ENCODE results near the gene SLC38A11. TPM values are rescaled to one million over a fixed set of nuclear protein-coding genes. Genes with fewer than 3 reads are reported as not detected.

Gene SLC38A11
- total RNA-seq, 1 donor from 2014 or later = not detected

- H3K4me1 Mint-ChIP-seq (ENCODE audit: unreplicated experiment) = no peaks in the 10 kb centered on the region
- H3K27me3 Mint-ChIP-seq (ENCODE audit: unreplicated experiment) = peaks cover 8% of the 10 kb centered on the region
- H3K36me3 Mint-ChIP-seq (ENCODE audit: unreplicated experiment) = no peaks in the 10 kb centered on the region
- no peaks in the 10 kb centered on the region for H3K9me3 Mint-ChIP-seq (ENCODE audit: unreplicated experiment)
- DNase-seq (ENCODE audit: extremely low spot score, unreplicated experiment) = no peak
- no peak overlapping the region for H3K27ac Mint-ChIP-seq (ENCODE audit: unreplicated experiment)
- no peak for TF ChIP-seq CTCF (IDR thresholded peaks at IDR 0.05)
- H3K4me3 Mint-ChIP-seq (ENCODE audit: unreplicated experiment) = no peak overlapping the region
Measured at GRCh38 chr2:164859251-164859818, 96.0 kb downstream of the SLC38A11 start.

GRCh38 chr2:164852086-164852485 is 103.2 kb downstream of the SLC38A11 start:
- H3K4me1 Mint-ChIP-seq (ENCODE audit: unreplicated experiment) = no peaks in the 10 kb centered on the region
- peaks cover 16% of the 10 kb centered on the region for H3K27me3 Mint-ChIP-seq (ENCODE audit: unreplicated experiment)
- H3K36me3 Mint-ChIP-seq (ENCODE audit: unreplicated experiment) = no peaks in the 10 kb centered on the region
- TF ChIP-seq CTCF (IDR thresholded peaks at IDR 0.05) = no peak
- no peak overlapping the region for H3K27ac Mint-ChIP-seq (ENCODE audit: unreplicated experiment)
- DNase-seq (ENCODE audit: extremely low spot score, unreplicated experiment) = no peak
- H3K9me3 Mint-ChIP-seq (ENCODE audit: unreplicated experiment) = no peaks in the 10 kb centered on the region
- H3K4me3 Mint-ChIP-seq (ENCODE audit: unreplicated experiment) = no peak overlapping the region

- Mint-ChIP-seq H3K4me1 (ENCODE audit: unreplicated experiment) (no peaks in the 10 kb centered on the region), H3K27ac (ENCODE audit: unreplicated experiment) (no peak overlapping the region), H3K27me3 (ENCODE audit: unreplicated experiment) (peaks cover 16% of the 10 kb centered on the region)
Measured at GRCh38 chr2:164850235-164850634, 105.1 kb downstream of the SLC38A11 start.

GRCh38 chr2:164849506-164849905 is 105.8 kb downstream of the SLC38A11 start:
- Mint-ChIP-seq H3K36me3 (ENCODE audit: unreplicated experiment) (no peaks in the 10 kb centered on the region), H3K4me1 (ENCODE audit: unreplicated experiment) (no peaks in the 10 kb centered on the region), H3K27me3 (ENCODE audit: unreplicated experiment) (peaks cover 16% of the 10 kb centered on the region), H3K9me3 (ENCODE audit: unreplicated experiment) (no peaks in the 10 kb centered on the region), H3K27ac (ENCODE audit: unreplicated experiment) (no peak overlapping the region), H3K4me3 (ENCODE audit: unreplicated experiment) (no peak overlapping the region)
- no peak for TF ChIP-seq CTCF (IDR thresholded peaks at IDR 0.05)
- no peak for DNase-seq (ENCODE audit: extremely low spot score, unreplicated experiment)

More at GRCh38 chr2:164850235-164850634, 105.1 kb downstream of the SLC38A11 start:
- no peak for TF ChIP-seq CTCF (IDR thresholded peaks at IDR 0.05)
- DNase-seq (ENCODE audit: extremely low spot score, unreplicated experiment) = no peak
- Mint-ChIP-seq H3K9me3 (ENCODE audit: unreplicated experiment) (no peaks in the 10 kb centered on the region), H3K36me3 (ENCODE audit: unreplicated experiment) (no peaks in the 10 kb centered on the region), H3K4me3 (ENCODE audit: unreplicated experiment) (no peak overlapping the region)

GRCh38 chr2:164847981-164848741 is 107.2 kb downstream of the SLC38A11 start:
- no peaks in the 10 kb centered on the region for H3K4me1 Mint-ChIP-seq (ENCODE audit: unreplicated experiment)
- H3K27me3 Mint-ChIP-seq (ENCODE audit: unreplicated experiment) = peaks cover 16% of the 10 kb centered on the region
- no peaks in the 10 kb centered on the region for H3K36me3 Mint-ChIP-seq (ENCODE audit: unreplicated experiment)
- no peak overlapping the region for H3K4me3 Mint-ChIP-seq (ENCODE audit: unreplicated experiment)
- no peak overlapping the region for H3K27ac Mint-ChIP-seq (ENCODE audit: unreplicated experiment)
- no peak for DNase-seq (ENCODE audit: extremely low spot score, unreplicated experiment)
- TF ChIP-seq CTCF (IDR thresholded peaks at IDR 0.05) = no peak
- H3K9me3 Mint-ChIP-seq (ENCODE audit: unreplicated experiment) = no peaks in the 10 kb centered on the region
